Pons (tissue), 1 donor: ENCODE results near the gene TCTN1.
A peak's percentile ranks its signal among the peaks of the same experiment; 100 is the strongest.
"Not testable (repeated sequence)": the region's sequence is repeated elsewhere in the genome, so short reads cannot be mapped to it uniquely, and the experiment has no call there.

Experiments
- DNase-seq: peaks from one replicate; pipeline ENCODE4 v3.0.0-alpha.2; 2016; ENCODE audit warnings: low spot score

The TCTN1 gene

GRCh38 chr12:110585231-110585799, 28.6 kb upstream of the TCTN1 start:
- DNase-seq: no peak

GRCh38 chr12:110587102-110587501, 26.8 kb upstream of the TCTN1 start:
- DNase-seq: not testable (repeated sequence)

GRCh38 chr12:110590059-110590458, 23.9 kb upstream of the TCTN1 start:
- no peak for DNase-seq

GRCh38 chr12:110590806-110591326, 23.1 kb upstream of the TCTN1 start:
- DNase-seq: peak; percentile 89

GRCh38 chr12:110591451-110592051, 22.4 kb upstream of the TCTN1 start:
- no peak for DNase-seq

- DNase-seq: no peak
These were observed 21.9 kb upstream of the TCTN1 start for GRCh38 chr12:110592078-110592477.

GRCh38 chr12:110592919-110593318, 21.0 kb upstream of the TCTN1 start:
- not testable (repeated sequence) for DNase-seq

GRCh38 chr12:110597885-110598284, 16.0 kb upstream of the TCTN1 start:
- DNase-seq: no peak

- DNase-seq: peak; percentile 47
These were observed 14.6 kb upstream of the TCTN1 start for GRCh38 chr12:110599334-110599733.

- DNase-seq: peak; percentile 82
These were observed 13.7 kb upstream of the TCTN1 start for GRCh38 chr12:110600254-110600653.

- peak; percentile 74 for DNase-seq
These were observed 11.7 kb upstream of the TCTN1 start for GRCh38 chr12:110602085-110602814.

GRCh38 chr12:110606253-110606611, 7.7 kb upstream of the TCTN1 start:
- DNase-seq: no peak

GRCh38 chr12:110613071-110613770, 708 bp upstream of the TCTN1 start:
- no peak for DNase-seq

- no peak for DNase-seq
These were observed 1.2 kb downstream of the TCTN1 start for GRCh38 chr12:110615171-110615570.

- DNase-seq: no peak
These were observed 2.7 kb downstream of the TCTN1 start for GRCh38 chr12:110616471-110617115.

GRCh38 chr12:110619534-110619953, 5.6 kb downstream of the TCTN1 start:
- no peak for DNase-seq

- no peak for DNase-seq
These were observed 8.7 kb downstream of the TCTN1 start for GRCh38 chr12:110622582-110622981.

- DNase-seq: no peak
These were observed 13.7 kb downstream of the TCTN1 start for GRCh38 chr12:110627500-110628195.

GRCh38 chr12:110635055-110635454, 21.1 kb downstream of the TCTN1 start:
- DNase-seq: no peak

GRCh38 chr12:110636516-110636915, 22.6 kb downstream of the TCTN1 start:
- DNase-seq: no peak

- DNase-seq: no peak
These were observed 24.0 kb downstream of the TCTN1 start for GRCh38 chr12:110637869-110638441.
